MM.1S (cell line): Measurements from ENCODE around the gene SEMA3E.

Experiments used
- DNase-seq: peaks from one replicate; pipeline ENCODE4 v3.0.0-alpha.2; 2015
- H2AFZ ChIP-seq: fragments of 300-600 bp; sonication (generic); 2 replicates; pipeline ENCODE4 v1.6.0; 2016; ENCODE audit warnings: antibody characterized with exemption, low read length
- H3F3A ChIP-seq: fragments of 300-600 bp; sonication (generic); 2 replicates; pipeline ENCODE4 v1.6.1; 2016; ENCODE audit warnings: mild to moderate bottlenecking, antibody characterized with exemption, low read length, moderate library complexity, mixed read lengths; ENCODE audit not compliant: insufficient read depth
- H3K27ac ChIP-seq: fragments of 300-600 bp; sonication (generic); 2 replicates; pipeline ENCODE4 v1.5.1; 2016; ENCODE audit warnings: mild to moderate bottlenecking, low read length
- H3K27me3 ChIP-seq: fragments of 300-600 bp; sonication (generic); replicated peaks from 2 replicates; pipeline ENCODE4 v1.6.0; 2016; ENCODE audit warnings: low read length; ENCODE audit not compliant: insufficient read depth
- H3K36me3 ChIP-seq: fragments of 300-600 bp; sonication (generic); replicated peaks from 2 replicates; pipeline ENCODE4 v1.6.1; 2016; ENCODE audit warnings: mild to moderate bottlenecking, low read length, mixed read lengths; ENCODE audit not compliant: insufficient read depth
- H3K4me1 ChIP-seq: fragments of 300-600 bp; sonication (generic); 2 replicates; pipeline ENCODE4 v1.6.1; 2016; ENCODE audit warnings: low read length, mixed read lengths
- H3K4me2 ChIP-seq: fragments of 300-600 bp; sonication (generic); 2 replicates; pipeline ENCODE4 v1.6.0; 2016; ENCODE audit warnings: low read depth, low read length
- H3K4me3 ChIP-seq: fragments of 300-600 bp; sonication (generic); 2 replicates; pipeline ENCODE4 v1.5.1; 2016; ENCODE audit warnings: low read length, mixed read lengths
- H3K79me2 ChIP-seq: fragments of 300-600 bp; sonication (generic); 2 replicates; pipeline ENCODE4 v1.6.1; 2016; ENCODE audit warnings: mixed run types, low read length, mixed read lengths
- H3K9ac ChIP-seq: fragments of 300-600 bp; sonication (generic); 2 replicates; pipeline ENCODE4 v1.6.1; 2016; ENCODE audit warnings: low read length, mixed read lengths
- H3K9me2 ChIP-seq: fragments of 300-600 bp; sonication (generic); replicated peaks from 2 replicates; pipeline ENCODE4 v1.6.1; 2016; ENCODE audit warnings: mild to moderate bottlenecking, low read length, mixed read lengths; ENCODE audit not compliant: insufficient read depth
- H3K9me3 ChIP-seq: fragments of 300-600 bp; sonication (generic); replicated peaks from 2 replicates; pipeline ENCODE4 v1.6.1; 2016; ENCODE audit warnings: mild to moderate bottlenecking, low read length, mixed read lengths; ENCODE audit not compliant: insufficient read depth
- H4K20me1 ChIP-seq: fragments of 300-600 bp; sonication (generic); 2 replicates; pipeline ENCODE4 v1.6.1; 2016; ENCODE audit warnings: mild to moderate bottlenecking, low read length, moderate library complexity, mixed read lengths; ENCODE audit not compliant: insufficient read depth
- CTCF ChIP-seq: fragments of 300-600 bp; sonication (generic); IDR thresholded peaks from 2 replicates; pipeline ENCODE4 v1.5.1; 2016; ENCODE audit warnings: antibody characterized with exemption, low read length, mixed read lengths
- EZH2 ChIP-seq: fragments of 300-600 bp; sonication (generic); optimal IDR thresholded peaks from 2 replicates; pipeline ENCODE3; 2017; ENCODE audit warnings: low read depth, mild to moderate bottlenecking, antibody characterized with exemption, low read length, mixed read lengths
- EZH2phosphoT487 ChIP-seq: fragments of 300-600 bp; sonication (generic); IDR thresholded peaks from 2 replicates; pipeline ENCODE4 v1.6.1; 2018; ENCODE audit warnings: antibody characterized with exemption, low read length

Gene SEMA3E

GRCh38 chr7:83531766-83532165, 117.2 kb downstream of the SEMA3E start:
- H3K27me3 ChIP-seq: no peaks in the 10 kb centered on the region
- H3K9me3 ChIP-seq: no peaks in the 10 kb centered on the region
- H4K20me1 ChIP-seq: no peaks in the 10 kb centered on the region
- no peaks in the 10 kb centered on the region for H3K4me1 ChIP-seq
- no peaks in the 10 kb centered on the region for H3K36me3 ChIP-seq
- TF ChIP-seq EZH2 (no peak), EZH2phosphoT487 (no peak), CTCF (no peak)
- H2AFZ ChIP-seq: no peak overlapping the region
- H3K4me2 ChIP-seq: no peak overlapping the region
- H3K9ac ChIP-seq: no peak overlapping the region
- no peaks in the 10 kb centered on the region for H3F3A ChIP-seq
- H3K9me2 ChIP-seq: no peaks in the 10 kb centered on the region
- no peak overlapping the region for H3K4me3 ChIP-seq
- no peak for DNase-seq
- H3K79me2 ChIP-seq: no peaks in the 10 kb centered on the region
- no peak overlapping the region for H3K27ac ChIP-seq

- Histone ChIP-seq H3K27ac (no peak overlapping the region), H3K4me1 (no peaks in the 10 kb centered on the region), H3K9ac (no peak overlapping the region), H3K79me2 (no peaks in the 10 kb centered on the region), H2AFZ (no peak overlapping the region), H3K9me2 (no peaks in the 10 kb centered on the region), H3K9me3 (no peaks in the 10 kb centered on the region), H4K20me1 (no peaks in the 10 kb centered on the region), H3K36me3 (no peaks in the 10 kb centered on the region), H3K4me3 (no peak overlapping the region), H3F3A (no peaks in the 10 kb centered on the region), H3K4me2 (no peak overlapping the region), H3K27me3 (no peaks in the 10 kb centered on the region)
- DNase-seq: no peak
- TF ChIP-seq EZH2phosphoT487 (no peak), EZH2 (no peak), CTCF (no peak)
Measured at GRCh38 chr7:83528925-83529423, 120.0 kb downstream of the SEMA3E start.

GRCh38 chr7:83524277-83525075, 124.5 kb downstream of the SEMA3E start:
- Histone ChIP-seq H3K79me2 (no peaks in the 10 kb centered on the region), H3K4me2 (no peak overlapping the region), H3K27ac (no peak overlapping the region), H4K20me1 (no peaks in the 10 kb centered on the region), H3K27me3 (no peaks in the 10 kb centered on the region), H3K9me2 (no peaks in the 10 kb centered on the region), H3K4me3 (no peak overlapping the region), H3K4me1 (no peaks in the 10 kb centered on the region), H3K36me3 (no peaks in the 10 kb centered on the region), H3K9ac (no peak overlapping the region), H2AFZ (no peak overlapping the region), H3F3A (no peaks in the 10 kb centered on the region), H3K9me3 (no peaks in the 10 kb centered on the region)
- TF ChIP-seq EZH2 (no peak), EZH2phosphoT487 (no peak), CTCF (no peak)
- no peak for DNase-seq
